SK-N-MC (cell line): Measurements from ENCODE around the gene HEPN1.

Experiments used
- EZH2 ChIP-seq: fragments of 200-600 bp; sonication (generic); IDR thresholded peaks from one replicate; pipeline ENCODE4 v1.6.1; 2017; ENCODE audit warnings: antibody characterized with exemption
- FOXP2 ChIP-seq: optimal IDR thresholded peaks from 2 replicates; pipeline ENCODE3; 2011; ENCODE audit warnings: mild to moderate bottlenecking, moderate library complexity; ENCODE audit not compliant: insufficient read depth; ENCODE audit errors: extremely low read length, control extremely low read depth
- POLR2AphosphoS5 ChIP-seq: IDR thresholded peaks from 2 replicates; pipeline ENCODE4 v1.6.1; 2012; ENCODE audit warnings: mild to moderate bottlenecking, low read depth, low read length, borderline replicate concordance

GRCh38 chr11:124946735-124947141, 27.7 kb downstream of the HEPN1 start:
- TF ChIP-seq EZH2 (no peak), POLR2AphosphoS5 (no peak), FOXP2 (no peak)
